ENCODE results near the gene TPCN1. TPM values are rescaled to one million over a fixed set of nuclear protein-coding genes. Genes with fewer than 3 reads are reported as not detected.

TPCN1 gene
- total and polyA plus RNA-seq, 2 experiments from 2014 or later: 13.4 to 24.2 TPM

DNA sequence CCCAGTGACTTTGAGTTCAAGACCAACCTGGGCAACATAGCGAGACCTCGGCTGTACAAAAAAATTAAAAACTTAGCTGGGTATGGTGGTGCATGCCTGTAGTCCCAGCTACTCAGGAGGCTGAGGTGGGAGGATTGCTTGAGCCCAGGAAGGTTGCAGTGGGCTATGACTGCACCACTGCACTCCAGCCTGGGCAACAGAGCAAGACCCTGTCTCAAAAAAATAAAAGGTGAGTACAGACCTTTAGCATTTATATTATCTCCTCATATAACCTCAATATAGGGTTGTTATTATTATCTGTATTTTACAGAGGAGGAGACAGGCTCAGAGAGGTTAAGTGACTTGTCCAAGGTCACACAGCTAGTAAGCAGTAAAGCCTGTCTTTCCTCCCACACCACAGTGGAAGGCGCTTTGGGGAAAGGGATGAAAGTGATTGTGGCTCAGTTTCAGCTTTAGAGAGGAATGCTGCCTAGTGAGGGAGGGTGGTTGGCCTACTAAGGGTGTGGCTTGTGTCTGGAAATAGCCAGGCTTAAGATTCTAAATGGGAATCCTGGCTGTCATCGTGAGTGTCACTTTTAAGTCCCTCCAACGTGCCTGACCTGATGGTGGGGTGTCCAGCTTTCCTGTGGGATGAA, 7.2 kb downstream of the TPCN1 start:
- Histone ChIP-seq H3K27ac (peak overlapping the region; percentile 57), H3K9me3 (ENCODE audit: low read depth) (no peaks in the 10 kb centered on the region), H3K27me3 (no peaks in the 10 kb centered on the region), H3K4me1 (ENCODE audit: low read depth) (peaks cover 14% of the 10 kb centered on the region), H3K4me3 (no peak overlapping the region), H3K36me3 (no peaks in the 10 kb centered on the region)
- TF ChIP-seq, protein P1, sequence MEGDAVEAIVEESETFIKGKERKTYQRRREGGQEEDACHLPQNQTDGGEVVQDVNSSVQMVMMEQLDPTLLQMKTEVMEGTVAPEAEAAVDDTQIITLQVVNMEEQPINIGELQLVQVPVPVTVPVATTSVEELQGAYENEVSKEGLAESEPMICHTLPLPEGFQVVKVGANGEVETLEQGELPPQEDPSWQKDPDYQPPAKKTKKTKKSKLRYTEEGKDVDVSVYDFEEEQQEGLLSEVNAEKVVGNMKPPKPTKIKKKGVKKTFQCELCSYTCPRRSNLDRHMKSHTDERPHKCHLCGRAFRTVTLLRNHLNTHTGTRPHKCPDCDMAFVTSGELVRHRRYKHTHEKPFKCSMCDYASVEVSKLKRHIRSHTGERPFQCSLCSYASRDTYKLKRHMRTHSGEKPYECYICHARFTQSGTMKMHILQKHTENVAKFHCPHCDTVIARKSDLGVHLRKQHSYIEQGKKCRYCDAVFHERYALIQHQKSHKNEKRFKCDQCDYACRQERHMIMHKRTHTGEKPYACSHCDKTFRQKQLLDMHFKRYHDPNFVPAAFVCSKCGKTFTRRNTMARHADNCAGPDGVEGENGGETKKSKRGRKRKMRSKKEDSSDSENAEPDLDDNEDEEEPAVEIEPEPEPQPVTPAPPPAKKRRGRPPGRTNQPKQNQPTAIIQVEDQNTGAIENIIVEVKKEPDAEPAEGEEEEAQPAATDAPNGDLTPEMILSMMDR (IDR thresholded peaks at IDR 0.05; ENCODE audit: low read depth, low read length): no peak
- DNase-seq (ENCODE audit: low read depth in 1 of 2, low spot score in 1 of 2): no peak

DNA sequence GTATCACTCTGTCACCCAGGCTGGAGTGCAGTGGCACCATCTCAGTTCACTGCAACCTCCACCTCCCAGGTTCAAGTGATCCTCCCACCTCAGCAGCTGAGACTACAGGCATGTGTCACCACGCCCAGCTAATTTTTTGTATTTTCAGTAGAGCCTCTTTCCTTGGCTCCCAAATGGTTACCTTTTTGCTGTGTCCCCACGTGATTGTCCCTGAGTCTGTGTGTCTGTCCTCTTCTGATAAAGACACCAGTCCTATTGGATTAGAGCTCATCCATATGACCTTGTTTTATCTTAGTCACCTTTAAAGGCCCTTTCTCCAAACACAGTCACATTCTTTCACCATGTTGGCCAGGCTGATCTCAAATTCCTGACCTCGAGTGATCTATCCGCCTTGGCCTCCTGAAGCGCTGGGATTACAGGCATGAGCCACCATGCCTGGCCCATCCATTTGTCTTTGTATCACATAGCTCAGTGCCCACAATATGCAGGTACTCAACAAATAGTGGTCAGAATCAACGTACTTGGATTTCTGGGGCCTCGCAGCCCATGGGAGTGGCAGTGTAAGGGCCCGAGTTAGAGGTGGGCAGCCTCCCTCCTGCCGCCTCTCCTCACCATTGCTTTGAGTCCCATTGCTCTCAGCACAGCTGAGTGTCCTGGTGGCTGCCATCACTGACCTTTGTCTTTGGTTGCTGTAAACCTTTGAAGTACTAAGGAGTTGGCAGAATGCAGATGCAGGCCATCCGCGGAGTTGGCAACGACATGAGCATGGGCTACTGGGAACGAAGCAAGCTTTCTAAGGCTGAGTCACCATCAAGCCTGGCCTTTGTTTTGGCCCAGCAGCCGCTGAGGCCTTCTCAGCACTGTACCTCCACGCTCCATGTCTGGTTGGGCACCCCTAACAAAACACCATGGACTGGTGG, 9.3 kb downstream of the TPCN1 start:
- TF ChIP-seq, protein P1 (IDR thresholded peaks at IDR 0.05; ENCODE audit: low read depth, low read length): no peak
- peak in 1 of 2 donors; percentile 46 for DNase-seq (ENCODE audit: low read depth in 1 of 2, low spot score in 1 of 2)
- Histone ChIP-seq H3K36me3 (no peaks in the 10 kb centered on the region), H3K27ac (peak overlapping the region; percentile 28), H3K4me3 (no peak overlapping the region), H3K27me3 (no peaks in the 10 kb centered on the region), H3K9me3 (ENCODE audit: low read depth) (no peaks in the 10 kb centered on the region), H3K4me1 (ENCODE audit: low read depth) (peaks cover 15% of the 10 kb centered on the region)

DNA sequence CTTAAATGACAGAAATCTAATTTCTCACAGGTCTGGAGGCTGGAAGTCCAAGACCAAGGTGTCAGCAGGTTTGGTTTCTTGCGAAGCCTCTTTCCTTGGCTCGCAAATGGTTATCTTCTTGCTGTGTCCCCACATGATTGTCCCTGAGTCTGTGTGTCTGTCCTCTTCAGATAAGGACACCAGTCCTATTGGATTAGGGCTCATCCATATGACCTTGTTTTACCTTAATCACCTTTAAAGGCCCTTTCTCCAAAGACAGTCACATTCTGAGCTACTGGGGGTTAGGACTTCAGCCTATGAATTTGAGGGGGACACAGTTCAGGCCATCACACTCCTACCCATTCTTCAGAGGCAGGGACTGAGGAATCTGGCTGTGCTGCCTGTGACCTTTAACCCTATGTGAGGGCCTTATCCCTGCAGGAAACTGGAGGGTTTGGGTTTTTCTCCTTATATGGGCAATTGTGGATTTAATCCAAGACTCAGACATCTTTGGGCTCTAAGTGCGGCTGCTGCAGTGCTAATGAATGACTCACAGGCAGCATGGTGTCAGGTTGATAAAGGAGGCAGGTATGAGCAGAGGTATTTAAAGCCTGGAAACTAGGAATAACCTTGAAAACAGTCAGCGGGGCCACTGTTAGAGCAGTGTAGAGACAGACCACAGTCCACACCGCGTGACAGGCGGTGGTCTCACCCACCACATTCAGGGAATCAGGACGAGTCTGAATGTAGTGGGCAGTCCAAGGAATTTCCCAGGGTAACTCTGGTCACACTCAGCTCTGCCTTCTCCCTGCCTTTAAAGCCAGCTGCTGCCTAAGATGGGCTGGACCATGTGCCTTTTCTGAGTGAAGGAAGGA, 10.2 kb downstream of the TPCN1 start:
- no peak overlapping the region for H3K27ac ChIP-seq
- no peaks in the 10 kb centered on the region for H3K27me3 ChIP-seq
- H3K36me3 ChIP-seq: no peaks in the 10 kb centered on the region
- TF ChIP-seq, protein P1 (IDR thresholded peaks at IDR 0.05; ENCODE audit: low read depth, low read length): no peak
- H3K4me3 ChIP-seq: no peak overlapping the region
- H3K9me3 ChIP-seq (ENCODE audit: low read depth): no peaks in the 10 kb centered on the region
- DNase-seq (ENCODE audit: low read depth in 1 of 2, low spot score in 1 of 2): peak in 1 of 2 donors; percentile 89
- H3K4me1 ChIP-seq (ENCODE audit: low read depth): peaks cover 15% of the 10 kb centered on the region

GRCh38 chr12:113232089-113232839, 11.0 kb downstream of the TPCN1 start:
- no peaks in the 10 kb centered on the region for H3K36me3 ChIP-seq
- TF ChIP-seq, protein P1 (IDR thresholded peaks at IDR 0.05; ENCODE audit: low read depth, low read length): no peak
- no peak for DNase-seq (ENCODE audit: low read depth in 1 of 2, low spot score in 1 of 2)
- no peaks in the 10 kb centered on the region for H3K9me3 ChIP-seq (ENCODE audit: low read depth)
- no peak overlapping the region for H3K4me3 ChIP-seq
- H3K27me3 ChIP-seq: no peaks in the 10 kb centered on the region
- peaks cover 15% of the 10 kb centered on the region for H3K4me1 ChIP-seq (ENCODE audit: low read depth)
- no peak overlapping the region for H3K27ac ChIP-seq

All from cardiac muscle cell (in vitro differentiated cells and primary cell).